Measurements from ENCODE around the gene DNAJB11. TPM values are rescaled to one million over a fixed set of nuclear protein-coding genes. Genes with fewer than 3 reads are reported as not detected.
"Not testable (repeated sequence)": the region's sequence is repeated elsewhere in the genome, so short reads cannot be mapped to it uniquely, and the experiment has no call there.

The DNAJB11 gene
- polyA plus RNA-seq, 10 donors = 40.0 to 52.1 (median 41.5) TPM

DNA sequence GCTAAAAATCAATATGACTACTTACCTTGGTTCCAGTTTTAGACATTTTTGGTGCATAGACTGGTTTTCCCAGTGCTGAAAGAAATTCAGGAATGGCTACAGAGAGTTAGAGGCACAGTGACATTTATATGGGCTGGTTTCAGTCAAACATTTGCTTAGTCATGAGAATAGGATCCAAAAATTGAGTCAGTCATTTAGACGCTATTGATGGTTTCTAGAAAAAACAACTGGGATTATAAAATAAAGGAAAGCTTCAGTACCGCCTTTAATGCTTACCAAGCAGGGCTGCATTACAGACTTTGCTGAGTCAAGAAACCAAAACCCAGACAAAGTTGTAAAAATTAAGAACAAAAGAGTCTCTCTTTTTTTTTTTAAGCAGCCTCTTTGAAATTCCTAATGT, 26.2 kb upstream of the DNAJB11 start, which contains the start of gene CRYGS:
Gene CRYGS, minus strand, starts transcription at position 100 of the 400 bp plus-strand sequence. Its CDS starts 54 bp downstream, at position 46.
- DNase-seq = no peak

DNA sequence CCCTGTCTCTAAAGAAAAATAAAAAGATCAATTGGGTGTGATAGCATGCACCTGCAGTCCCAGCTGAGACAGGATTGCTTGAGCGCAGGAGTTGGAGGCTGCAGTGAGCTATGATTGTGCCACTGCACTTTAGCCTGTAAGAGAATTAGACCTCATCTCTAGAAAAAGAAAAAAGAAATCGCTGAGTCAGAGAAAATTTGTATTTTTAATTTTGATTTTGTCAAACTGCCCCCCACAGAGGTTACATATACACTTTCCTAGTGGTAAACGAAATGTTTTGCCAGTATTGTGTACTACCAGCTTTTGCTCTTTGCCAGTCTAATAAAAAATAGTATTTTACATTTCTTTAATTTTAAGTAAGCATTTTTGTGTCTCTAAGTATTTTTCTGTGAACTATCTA, 21.0 kb upstream of the DNAJB11 start:
- no peak for DNase-seq

DNA sequence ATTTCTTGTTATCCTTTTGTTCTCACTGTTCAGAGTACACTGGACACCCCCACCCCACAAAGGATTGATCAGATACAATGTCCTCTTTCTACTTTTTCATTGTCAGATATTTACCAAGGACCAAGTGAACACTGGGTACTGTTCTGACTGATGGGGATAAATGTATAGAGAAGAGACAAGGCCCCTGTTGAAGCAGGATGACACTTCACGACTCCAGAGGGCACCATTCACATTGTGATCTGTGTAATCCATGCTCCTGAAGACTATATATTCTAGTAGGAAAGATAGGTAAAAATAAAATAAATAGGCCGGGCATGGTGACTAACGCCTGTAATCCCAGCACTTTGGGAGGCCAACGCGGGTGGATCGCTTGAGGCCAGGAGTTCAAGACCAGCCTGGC, 19.1 kb upstream of the DNAJB11 start:
- no peak for DNase-seq

DNA sequence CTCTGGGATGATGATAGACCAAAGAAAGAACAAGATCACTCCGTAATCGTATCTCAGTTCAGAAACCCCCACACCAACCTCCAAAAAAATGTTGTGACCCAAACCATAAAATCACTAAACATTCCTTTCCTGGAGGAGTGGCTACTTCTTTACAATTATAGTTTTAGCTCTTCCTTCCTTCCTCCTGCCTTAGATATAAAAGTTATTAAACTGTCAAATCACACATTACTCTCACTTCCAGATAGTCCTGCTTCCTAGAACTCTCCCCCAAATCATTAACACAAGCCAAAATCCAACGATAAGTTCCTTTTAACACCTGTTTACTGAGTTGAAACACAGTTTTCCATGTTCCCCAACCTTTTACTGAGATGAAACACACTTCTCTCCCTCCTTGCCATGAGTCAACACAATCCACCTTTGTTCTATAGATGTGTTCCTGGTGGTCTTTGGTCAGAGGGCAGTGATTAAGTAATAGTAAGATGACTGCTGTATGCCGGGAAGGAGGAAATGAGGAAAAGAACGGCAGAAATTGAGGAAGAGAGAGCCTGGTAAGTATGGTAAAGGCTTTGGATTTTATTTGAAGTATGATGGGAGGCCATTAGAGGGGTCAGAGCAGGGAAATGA, 18.0 kb upstream of the DNAJB11 start:
- DNase-seq = no peak

DNA sequence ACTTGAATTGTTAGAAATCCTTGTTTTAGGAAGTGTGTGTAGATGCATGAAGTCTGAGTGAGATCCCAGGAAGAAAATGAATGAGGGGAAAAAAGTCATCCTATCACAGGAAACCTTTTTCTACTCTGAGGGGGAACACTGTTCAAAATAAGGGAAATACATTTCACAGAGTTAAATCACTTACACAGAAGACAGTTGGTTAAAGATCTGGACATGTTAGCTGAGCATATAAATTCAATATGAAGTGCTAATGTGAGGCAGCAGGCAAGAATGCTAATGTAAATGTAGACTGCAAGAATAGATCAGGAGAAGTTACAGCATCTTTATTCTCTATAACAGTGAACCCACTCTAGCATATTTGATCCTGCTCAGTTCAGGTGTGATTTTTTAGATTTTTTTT, 5.9 kb upstream of the DNAJB11 start:
- no peak for DNase-seq

DNA sequence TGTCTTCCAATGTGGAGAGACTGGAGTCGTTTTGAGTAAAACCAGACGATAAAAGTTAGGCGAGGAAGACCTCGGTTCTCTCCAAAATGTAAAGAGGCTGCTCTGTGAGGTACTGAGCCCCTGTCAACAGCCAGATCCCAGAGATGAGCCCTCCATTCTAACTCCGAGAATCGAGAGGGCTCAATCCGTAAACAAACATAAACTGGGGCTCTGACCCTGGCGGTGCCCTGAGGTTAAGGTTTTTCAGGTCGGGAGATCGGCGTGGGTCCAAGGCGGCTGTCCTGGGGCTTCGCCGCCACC, 3.8 kb upstream of the DNAJB11 start:
- no peak for DNase-seq

DNA sequence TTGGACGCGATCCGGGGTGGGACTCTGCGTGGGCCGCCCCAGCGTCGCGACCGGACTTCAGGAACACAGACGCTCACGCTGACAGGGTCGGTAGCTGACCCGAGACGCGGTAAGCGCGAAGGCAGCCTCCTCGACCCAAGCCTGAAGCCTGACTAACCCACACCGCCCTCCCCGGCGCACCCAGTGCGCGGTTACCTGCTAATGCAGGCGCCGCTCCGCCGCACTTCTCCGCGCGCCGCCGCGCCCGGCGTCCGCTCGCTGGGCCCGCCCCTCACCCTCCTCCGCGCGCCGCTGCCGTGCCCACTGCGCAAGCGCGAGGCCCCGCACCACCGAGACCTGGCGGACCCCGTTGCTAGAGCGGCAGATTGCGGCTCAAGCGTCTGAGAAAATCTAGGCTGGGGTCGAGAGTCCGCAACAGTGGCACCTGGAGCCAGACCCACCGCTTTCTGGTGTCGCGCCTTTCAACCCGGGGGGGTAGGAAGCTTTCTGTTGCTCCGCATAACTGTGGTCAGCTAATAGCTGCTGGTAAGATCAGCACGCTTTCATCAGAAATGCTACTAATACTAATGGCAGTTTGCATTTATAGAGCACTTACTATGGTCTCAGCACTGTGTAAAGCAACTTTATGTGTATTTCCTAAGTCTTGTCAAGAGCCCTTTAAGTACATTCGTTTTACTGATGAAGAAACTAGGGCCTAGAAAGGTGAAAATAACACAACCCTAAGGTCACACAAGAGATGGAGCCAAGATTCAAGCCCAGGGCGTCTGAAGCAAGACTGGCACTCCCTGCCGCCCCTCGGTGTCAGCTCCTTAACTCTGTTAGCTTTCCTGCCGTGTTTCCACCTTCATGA, 3.2 kb upstream of the DNAJB11 start, which contains the start of gene TBCCD1:
Gene TBCCD1, minus strand, starts transcription at position 268 of the 850 bp plus-strand sequence. CDS start 3,010 bp downstream, outside the sequence.
- DNase-seq = peak; percentile 90 to 97 (median 95)

DNA sequence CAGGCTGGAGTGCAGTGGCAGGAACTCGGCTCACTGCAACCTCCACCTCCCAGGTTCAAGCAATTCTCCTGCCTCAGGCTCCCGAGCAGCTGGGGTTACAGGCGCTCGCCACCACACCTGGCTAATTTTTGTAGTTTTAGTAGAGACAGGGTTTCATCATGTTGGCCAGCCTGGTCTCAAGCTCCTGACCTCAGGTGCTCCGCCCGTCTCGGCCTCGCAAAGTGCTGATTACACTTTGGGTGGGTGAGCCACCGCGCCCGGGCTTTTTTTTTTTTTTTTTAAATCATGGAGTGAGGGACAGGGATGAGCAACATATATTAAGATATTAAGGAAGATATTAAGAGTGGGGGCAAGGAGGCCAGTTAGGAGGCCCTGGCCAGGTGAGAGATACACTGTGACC, 1.2 kb upstream of the DNAJB11 start:
- not testable (repeated sequence) for DNase-seq

DNA sequence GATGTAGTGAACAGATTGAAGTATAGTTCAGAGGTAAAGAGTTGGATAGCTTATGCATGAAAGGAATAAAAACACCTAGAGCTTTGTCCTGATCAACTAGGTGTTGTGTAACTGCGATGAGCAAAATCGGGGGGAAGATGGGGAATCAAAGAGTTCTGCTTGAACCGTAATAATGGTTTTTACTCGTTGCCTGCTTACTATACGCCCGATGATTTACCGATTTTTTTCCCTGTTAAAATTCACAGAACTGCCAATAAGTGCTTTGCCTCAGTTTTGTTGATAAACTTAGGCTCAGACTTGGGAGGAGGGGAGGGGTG, 783 bp upstream of the DNAJB11 start:
- DNase-seq = no peak

DNA sequence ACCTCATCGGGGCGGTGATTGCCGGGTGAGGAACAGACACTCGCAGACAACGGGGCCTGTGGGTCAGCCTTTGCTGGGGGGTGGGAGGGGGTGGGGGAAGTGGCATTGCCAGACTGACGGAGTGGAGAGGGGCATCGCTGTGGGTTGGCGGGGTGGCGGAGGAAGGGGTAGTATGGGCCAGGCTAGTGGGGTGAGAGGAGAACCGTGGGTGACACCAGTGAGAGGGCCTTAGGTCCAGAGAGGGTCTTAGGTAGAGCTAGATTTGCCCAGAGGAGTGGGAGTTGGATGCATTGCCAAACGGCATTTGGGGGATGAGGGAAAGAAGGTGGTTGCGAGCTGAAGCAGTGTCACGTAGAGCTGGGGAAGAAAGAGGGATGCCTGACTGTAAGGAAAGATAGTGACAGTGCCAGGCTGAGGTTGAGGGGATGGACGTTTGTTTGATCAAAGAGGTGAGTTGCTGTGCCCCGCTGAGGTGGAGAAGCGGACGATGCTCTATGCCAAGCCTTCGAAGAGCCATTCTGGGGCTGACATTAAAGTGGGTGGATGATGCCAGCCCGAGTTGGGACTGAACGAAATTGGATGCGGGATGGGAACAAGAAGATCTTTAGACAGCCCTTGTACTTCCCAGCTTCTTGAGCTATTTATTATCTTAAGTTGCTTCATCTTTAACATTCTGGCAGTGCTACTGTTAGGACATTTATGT, 572 bp downstream of the DNAJB11 start:
- DNase-seq = peak in 1 of 3 donors; percentile 21

DNA sequence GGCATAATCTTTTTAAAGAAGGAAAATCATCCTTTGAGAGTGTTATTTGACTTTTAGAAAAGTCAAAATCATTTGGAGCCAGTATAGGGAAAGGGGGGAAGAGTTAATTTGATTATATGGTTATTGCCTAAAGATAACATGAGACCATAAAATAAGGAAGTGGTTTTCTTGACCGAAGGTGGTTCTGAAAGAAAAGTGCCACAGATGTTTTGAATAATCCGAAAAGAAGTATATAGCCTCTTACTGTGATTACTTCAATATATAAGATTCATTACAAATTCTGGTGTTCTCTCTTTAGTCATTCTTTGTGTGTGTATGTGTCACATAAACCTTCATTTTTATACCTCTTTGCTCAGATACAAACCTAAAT, 1.1 kb downstream of the DNAJB11 start:
- DNase-seq = no peak

DNA sequence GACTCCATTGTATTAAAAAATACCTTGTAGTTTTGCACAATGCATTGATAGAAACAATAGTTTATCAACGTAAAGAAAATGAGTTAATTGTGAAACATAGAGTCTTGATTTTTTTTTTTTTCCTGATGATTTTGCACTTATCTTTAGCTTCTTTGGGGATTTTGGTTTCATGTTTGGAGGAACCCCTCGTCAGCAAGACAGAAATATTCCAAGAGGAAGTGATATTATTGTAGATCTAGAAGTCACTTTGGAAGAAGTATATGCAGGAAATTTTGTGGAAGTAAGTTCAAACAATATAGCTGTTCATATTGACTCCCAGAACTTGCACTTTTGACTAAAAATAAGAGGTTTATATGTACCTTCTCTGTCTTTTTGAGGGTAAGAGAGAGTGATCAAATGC, 7.0 kb downstream of the DNAJB11 start:
- DNase-seq = no peak

DNA sequence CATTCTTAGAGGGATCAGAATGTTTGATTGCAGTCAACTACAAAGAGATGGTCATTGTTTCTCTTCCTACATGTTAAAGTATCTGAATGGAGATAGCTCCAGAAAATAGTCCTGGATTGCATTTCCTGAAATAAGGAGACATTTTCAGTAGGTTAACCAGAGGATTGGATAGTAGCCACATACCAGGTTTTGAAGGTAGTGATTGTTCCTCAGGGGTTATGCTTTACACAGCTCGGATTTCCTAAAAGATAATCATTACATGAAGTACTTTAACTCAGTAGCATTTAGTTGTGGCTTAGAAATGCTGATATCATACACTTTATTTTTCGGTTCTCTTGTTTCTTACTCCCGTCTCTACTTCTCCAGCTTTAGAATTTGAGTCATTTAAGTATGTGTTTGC, 10.3 kb downstream of the DNAJB11 start:
- DNase-seq = no peak

DNA sequence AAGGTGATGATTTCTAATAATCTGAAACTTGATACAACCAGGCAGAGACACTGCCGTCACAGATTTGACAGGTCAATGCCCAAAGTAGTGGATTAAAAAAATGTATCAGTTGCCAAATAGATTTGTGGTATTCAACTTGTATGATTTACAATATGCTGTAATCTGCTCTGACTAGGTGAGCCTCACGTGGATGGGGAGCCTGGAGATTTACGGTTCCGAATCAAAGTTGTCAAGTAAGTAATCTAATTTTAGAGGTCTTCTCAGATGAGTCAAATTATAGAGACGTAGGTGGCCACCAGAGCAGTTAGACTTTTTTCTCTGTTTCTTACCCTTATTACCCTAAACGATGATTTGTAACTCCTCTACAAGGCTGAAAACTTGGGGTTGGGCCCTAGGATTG, 12.0 kb downstream of the DNAJB11 start:
- DNase-seq = no peak

DNA sequence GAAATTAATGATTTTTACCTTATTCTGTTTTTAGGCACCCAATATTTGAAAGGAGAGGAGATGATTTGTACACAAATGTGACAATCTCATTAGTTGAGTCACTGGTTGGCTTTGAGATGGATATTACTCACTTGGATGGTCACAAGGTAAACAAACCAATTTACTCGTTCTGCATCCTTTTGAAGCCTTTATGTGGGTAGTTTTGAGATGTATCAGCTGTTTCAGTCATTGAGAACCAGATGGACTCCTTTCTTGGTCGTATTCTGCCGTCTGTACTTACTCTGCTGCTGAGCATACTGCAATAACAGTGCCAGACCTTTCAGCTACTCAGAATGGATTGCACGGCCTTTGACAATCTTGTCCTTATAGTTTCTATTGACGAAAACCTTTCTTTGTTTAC, 13.3 kb downstream of the DNAJB11 start:
- DNase-seq = no peak

DNA sequence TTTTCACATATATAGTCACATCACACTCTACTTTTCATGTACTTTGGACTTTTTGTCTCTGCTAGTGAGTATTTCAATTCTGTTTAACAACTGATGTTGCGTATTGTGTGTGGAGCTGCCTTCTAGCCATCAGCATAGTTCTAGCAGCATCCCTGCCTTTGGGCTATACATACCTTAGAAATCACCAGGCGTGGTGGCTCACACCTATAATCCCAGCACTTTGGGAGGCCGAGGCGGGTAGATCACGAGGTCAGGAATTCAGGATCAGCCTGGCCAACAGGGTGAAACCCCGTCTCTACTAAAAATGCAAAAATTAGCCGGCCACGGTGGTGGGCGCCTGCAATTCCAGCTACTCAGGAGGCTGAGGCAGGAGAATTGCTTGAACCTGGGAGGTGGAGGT, 15.7 kb downstream of the DNAJB11 start:
- DNase-seq = not testable (repeated sequence)

DNA sequence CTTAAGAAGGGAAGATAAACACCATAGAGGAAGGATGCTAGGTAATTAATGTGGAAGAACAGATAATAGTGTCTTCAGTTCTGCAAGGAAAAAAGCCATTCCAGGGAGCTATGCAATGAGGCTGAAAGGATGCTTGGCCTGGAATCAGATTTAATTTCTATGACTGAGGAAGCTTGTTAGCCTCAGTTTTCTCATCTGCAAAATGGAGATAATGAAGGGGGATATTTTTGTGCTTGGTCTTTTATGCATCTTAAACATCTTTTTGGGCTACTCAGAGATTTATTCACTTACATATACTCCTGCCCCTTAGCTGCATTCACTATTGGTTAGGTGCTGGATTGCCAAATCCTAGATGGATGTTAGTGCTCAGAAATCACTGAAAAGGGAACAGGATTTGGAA, 16.7 kb downstream of the DNAJB11 start:
- DNase-seq = no peak

DNA sequence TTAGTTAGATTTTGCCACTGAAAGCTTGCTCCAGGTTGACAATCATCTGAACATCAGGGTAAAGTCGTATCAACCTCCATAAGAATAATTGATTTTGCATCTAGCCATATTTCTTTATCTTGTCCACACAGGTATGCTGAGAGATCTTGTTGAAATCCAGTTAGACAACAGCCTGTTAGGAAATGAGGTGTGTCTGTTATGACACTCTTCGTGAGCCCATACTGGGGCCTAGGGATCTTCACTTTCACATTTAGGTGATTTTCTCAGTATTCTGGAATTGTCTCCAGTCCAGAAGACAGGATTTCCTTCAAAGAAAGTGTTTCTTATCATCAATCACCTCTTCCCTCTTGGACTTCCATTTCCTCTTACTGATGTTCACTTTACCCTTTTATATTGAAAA, 18.1 kb downstream of the DNAJB11 start:
- DNase-seq = no peak

DNA sequence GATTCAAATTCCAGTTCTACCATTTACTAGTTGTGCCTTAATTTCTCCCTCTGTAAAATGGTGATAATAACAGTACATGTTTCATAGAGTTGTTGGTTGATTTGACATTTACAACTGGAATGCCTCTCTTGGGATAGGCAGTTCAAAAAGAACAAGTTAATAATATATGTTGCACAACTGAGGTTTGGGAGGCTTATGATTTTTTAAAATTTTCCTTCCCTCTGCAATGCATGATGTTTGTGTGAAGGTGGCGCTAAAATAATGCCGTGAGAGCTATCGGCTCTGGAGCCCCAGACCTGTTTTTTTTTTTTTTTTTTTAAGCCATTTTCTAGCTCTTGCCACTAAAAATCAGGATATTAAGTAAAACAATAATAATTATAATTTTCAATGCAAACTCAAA, 18.6 kb downstream of the DNAJB11 start:
- no peak for DNase-seq

DNA sequence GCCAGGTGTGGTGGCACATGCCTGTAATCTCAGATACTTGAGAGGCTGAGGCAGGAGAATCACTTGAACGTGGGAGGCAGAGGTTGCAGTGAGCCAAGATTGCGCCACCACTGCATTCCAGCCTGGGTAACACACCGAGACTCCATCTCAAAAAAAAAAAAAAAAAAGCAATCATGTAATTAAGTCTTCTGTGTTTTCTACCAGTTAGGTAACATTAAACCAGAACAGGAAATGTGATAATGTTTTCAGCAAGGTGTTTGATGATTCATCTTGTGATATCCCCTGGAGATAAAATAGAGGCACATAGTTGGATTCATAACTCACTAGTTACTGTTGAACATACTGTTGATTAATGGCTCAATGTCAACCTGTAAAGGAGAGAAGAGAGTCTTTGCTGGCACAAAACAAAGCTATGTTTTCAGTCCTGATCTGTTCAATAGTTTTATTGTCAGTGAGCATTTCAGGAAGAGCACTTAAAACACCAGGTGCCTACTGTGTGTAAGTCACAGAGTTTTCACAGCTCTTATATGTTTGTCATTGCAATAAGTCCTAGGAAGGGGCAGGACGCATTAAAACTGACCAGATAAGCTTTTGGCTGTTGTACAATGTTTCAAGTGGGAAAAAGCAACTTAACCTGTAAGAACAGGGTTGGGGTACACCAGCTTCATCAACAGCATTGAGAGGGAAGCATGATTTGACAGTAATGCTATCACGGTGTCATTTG, 19.5 kb downstream of the DNAJB11 start:
- DNase-seq = no peak

DNA sequence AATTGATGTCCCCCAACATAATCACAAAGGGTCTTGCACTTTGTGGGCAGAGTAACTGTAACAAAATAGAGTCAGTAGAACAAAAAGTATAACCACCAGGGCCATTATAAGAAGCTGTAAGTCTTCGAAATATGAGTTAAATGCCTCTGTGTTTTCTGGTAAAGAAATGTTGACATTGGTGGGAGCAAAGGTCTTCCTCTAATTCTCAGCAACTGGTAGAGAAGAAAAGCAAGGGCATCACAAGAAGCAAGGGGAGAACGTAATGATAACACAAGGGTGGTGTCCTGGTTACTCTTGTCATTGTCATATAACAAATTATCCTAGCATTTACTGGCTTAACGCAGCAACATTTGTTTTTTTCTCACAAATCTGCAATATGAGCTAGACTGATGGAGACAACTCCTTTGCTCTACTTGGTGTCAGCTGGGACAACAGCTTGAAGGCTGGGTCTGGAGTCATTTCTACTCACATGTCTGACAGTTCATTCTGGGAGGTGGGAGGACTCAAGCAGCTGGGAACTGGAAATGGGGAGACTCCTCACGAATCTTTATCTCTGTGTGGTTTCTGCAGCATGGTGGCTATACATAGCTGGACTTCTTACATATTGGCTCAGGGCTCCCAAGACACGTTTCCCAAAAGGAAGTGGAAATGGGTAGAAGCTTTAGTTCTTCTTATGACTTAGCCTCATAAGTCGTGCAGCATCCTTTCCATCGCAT, 20.2 kb downstream of the DNAJB11 start:
- DNase-seq = no peak

DNA sequence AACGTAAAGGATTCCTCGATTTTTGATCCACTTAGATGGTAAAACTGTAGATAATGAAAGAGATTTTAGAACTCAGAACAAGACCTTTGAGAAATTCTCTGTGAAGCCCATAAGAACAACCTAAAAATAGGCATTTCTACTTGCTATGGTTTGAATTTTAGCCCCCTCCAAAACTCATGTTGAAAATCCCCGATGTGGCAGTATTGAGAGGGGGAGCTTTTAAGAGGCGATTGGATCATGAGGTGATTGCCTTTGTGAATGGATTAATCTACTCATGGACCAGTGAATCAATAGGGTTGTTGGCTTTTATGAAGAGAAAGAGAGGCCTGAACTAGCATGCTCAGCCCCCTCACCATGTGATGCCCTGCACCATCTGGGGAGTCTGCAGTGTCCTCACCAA, 22.2 kb downstream of the DNAJB11 start:
- no peak for DNase-seq
